ENCODE results near the gene HRH3.

- TF ChIP-seq CTCF (IDR thresholded peaks at IDR 0.05 in 4 of 5, conservative IDR thresholded peaks at IDR 0.05 in 1 of 5) (no peak), POLR2A (IDR thresholded peaks at IDR 0.05) (no peak)
Measured at GRCh38 chr20:62196286-62196685, 23.8 kb downstream of the HRH3 start.

Data from gastrocnemius medialis (tissue), 4 donors.